Measurements from ENCODE around the gene ANXA2R.

GRCh38 chr5:43017428-43017815 is 22.7 kb downstream of the ANXA2R start:
- TF ChIP-seq, protein P1, sequence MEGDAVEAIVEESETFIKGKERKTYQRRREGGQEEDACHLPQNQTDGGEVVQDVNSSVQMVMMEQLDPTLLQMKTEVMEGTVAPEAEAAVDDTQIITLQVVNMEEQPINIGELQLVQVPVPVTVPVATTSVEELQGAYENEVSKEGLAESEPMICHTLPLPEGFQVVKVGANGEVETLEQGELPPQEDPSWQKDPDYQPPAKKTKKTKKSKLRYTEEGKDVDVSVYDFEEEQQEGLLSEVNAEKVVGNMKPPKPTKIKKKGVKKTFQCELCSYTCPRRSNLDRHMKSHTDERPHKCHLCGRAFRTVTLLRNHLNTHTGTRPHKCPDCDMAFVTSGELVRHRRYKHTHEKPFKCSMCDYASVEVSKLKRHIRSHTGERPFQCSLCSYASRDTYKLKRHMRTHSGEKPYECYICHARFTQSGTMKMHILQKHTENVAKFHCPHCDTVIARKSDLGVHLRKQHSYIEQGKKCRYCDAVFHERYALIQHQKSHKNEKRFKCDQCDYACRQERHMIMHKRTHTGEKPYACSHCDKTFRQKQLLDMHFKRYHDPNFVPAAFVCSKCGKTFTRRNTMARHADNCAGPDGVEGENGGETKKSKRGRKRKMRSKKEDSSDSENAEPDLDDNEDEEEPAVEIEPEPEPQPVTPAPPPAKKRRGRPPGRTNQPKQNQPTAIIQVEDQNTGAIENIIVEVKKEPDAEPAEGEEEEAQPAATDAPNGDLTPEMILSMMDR (conservative IDR thresholded peaks at IDR 0.05), result no peak
- TF ChIP-seq EZH2 (IDR thresholded peaks at IDR 0.05; ENCODE audit: low read depth), result no peak

All from PC-9 (cell line).